ENCODE measurements around the gene TMPRSS11E.
"Not testable (repeated sequence)": the region's sequence is repeated elsewhere in the genome, so short reads cannot be mapped to it uniquely, and the experiment has no call there.

DNA sequence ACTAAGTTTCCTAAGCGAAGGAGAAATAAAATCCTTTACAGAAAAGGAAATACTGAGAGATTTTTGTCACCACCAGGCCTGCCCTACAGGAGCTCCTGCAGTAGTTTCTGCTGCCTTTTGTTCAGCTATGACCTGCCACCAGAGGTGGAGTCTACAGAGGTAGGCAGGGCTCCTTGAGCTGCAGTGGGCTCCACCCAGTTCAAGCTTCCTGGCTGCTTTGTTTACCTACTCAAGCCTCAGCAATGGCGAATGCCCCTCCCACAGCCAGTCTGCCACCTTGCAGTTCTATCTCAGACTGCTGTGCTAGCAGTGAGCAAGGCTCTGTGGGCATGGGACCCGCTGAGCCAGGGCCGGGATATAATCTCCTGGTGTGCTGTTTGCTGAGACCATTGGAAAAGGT lies 57.6 kb downstream of the TMPRSS11E start:
- TF ChIP-seq POLR2A (IDR thresholded peaks at IDR 0.05; ENCODE audit: low read length); GATA1 (IDR thresholded peaks at IDR 0.05; ENCODE audit: low read depth, low read length): not testable (repeated sequence)
